Astrocyte (in vitro differentiated cells and primary cell): ENCODE measurements around the gene DGKQ.

Experiments
- EZH2 ChIP-seq: IDR thresholded peaks from 2 replicates; pipeline ENCODE4 v1.6.1; 2012; ENCODE audit warnings: mild to moderate bottlenecking, low read length, inconsistent platforms; ENCODE audit not compliant: insufficient read depth
- TF ChIP-seq, protein P1 (sequence below): IDR thresholded peaks from 2 replicates; pipeline ENCODE4 v1.5.1; 2011; ENCODE audit warnings: low read depth, mild to moderate bottlenecking, inconsistent platforms, low read length, moderate library complexity; ENCODE audit not compliant: insufficient read depth

DNA sequence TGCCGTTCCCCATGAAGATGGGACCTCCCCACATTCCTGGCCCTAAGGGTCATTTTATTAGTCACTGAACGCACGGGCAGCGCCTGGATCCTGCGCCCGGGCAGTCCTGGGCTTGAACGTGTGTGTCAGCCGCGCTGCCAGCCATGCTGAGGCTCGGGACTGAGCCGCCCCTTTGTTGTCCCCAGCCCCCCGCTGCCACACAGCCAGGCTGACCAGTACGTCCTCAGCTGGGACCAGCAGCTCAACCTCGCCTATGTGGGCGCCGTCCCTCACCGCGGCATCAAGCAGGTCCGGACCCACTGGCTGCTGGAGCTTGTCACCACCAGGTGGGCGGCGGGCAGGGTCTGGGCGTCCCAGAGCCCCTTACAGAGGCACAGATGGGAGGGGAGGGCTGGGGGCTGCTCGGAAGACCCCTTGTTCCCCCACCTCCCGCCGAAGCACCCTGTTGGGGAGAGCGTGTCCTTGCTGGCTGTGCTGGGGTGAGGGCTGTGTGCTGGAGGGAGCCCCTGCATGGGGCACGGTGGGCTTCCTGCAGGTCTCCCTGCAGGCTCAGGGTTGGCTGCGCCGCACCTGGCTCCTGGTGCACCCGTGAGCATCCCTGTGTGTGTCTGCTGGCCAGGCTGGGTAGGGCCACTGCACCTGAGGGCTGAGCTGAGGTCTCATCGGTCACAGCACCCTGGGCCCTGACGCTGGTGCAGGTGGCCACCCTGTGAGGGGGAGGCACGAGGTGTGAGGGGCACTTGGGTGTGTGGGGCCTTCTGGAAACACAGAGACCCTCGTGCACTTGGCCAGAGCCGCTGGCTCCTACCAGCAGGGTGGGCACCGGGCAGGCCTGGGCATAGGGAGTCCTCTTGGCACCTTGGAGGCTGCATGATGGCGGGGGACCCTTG, 14.5 kb upstream of the DGKQ start:
- TF ChIP-seq, protein P1, sequence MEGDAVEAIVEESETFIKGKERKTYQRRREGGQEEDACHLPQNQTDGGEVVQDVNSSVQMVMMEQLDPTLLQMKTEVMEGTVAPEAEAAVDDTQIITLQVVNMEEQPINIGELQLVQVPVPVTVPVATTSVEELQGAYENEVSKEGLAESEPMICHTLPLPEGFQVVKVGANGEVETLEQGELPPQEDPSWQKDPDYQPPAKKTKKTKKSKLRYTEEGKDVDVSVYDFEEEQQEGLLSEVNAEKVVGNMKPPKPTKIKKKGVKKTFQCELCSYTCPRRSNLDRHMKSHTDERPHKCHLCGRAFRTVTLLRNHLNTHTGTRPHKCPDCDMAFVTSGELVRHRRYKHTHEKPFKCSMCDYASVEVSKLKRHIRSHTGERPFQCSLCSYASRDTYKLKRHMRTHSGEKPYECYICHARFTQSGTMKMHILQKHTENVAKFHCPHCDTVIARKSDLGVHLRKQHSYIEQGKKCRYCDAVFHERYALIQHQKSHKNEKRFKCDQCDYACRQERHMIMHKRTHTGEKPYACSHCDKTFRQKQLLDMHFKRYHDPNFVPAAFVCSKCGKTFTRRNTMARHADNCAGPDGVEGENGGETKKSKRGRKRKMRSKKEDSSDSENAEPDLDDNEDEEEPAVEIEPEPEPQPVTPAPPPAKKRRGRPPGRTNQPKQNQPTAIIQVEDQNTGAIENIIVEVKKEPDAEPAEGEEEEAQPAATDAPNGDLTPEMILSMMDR: no peak
- TF ChIP-seq EZH2: no peak
